GM19035 (cell line): ENCODE results near the gene VSTM2L.

ENCODE experiments used
- ATAC-seq: cut with Tn5 transposase; IDR thresholded peaks from one replicate; pipeline ENCODE4 v1.9.1; 2021; ENCODE audit not compliant: unreplicated experiment

VSTM2L gene

GRCh38 chr20:37986044-37986858 is 83.3 kb downstream of the VSTM2L start:
- ATAC-seq = no peak

- ATAC-seq = no peak
Measured at GRCh38 chr20:37986873-37987601, 84.1 kb downstream of the VSTM2L start.

- no peak for ATAC-seq
Measured at GRCh38 chr20:37987602-37988290, 84.8 kb downstream of the VSTM2L start.

GRCh38 chr20:37988306-37988954 is 85.5 kb downstream of the VSTM2L start:
- no peak for ATAC-seq

GRCh38 chr20:37989601-37990295 is 86.8 kb downstream of the VSTM2L start:
- ATAC-seq = no peak

- peak; percentile 92 for ATAC-seq
Measured at GRCh38 chr20:37990571-37991151, 87.7 kb downstream of the VSTM2L start.

GRCh38 chr20:37991157-37991866 is 88.4 kb downstream of the VSTM2L start:
- ATAC-seq = no peak

- no peak for ATAC-seq
Measured at GRCh38 chr20:37991908-37992307, 89.0 kb downstream of the VSTM2L start.

GRCh38 chr20:37992802-37993409 is 90.0 kb downstream of the VSTM2L start:
- no peak for ATAC-seq

GRCh38 chr20:37994512-37994911 is 91.6 kb downstream of the VSTM2L start:
- no peak for ATAC-seq
